ENCODE results near the gene HSF5.
"Not testable (repeated sequence)": the region's sequence is repeated elsewhere in the genome, so short reads cannot be mapped to it uniquely, and the experiment has no call there.

The HSF5 gene

GRCh38 chr17:58412064-58412703 is 76.0 kb downstream of the HSF5 start:
- no peak for DNase-seq

GRCh38 chr17:58411408-58411894 is 76.8 kb downstream of the HSF5 start:
- DNase-seq = no peak

- no peak for DNase-seq
Measured at GRCh38 chr17:58410714-58411407, 77.3 kb downstream of the HSF5 start.

- DNase-seq = no peak
Measured at GRCh38 chr17:58409432-58409831, 78.8 kb downstream of the HSF5 start.

- DNase-seq = no peak
Measured at GRCh38 chr17:58403311-58403710, 84.9 kb downstream of the HSF5 start.

GRCh38 chr17:58402679-58403078 is 85.5 kb downstream of the HSF5 start:
- DNase-seq = no peak

GRCh38 chr17:58402047-58402446 is 86.2 kb downstream of the HSF5 start:
- DNase-seq = no peak

- no peak for DNase-seq
Measured at GRCh38 chr17:58401287-58401686, 86.9 kb downstream of the HSF5 start.

- no peak for DNase-seq
Measured at GRCh38 chr17:58400826-58401225, 87.4 kb downstream of the HSF5 start.

- DNase-seq = no peak
Measured at GRCh38 chr17:58399974-58400373, 88.2 kb downstream of the HSF5 start.

- no peak for DNase-seq
Measured at GRCh38 chr17:58398574-58399266, 89.5 kb downstream of the HSF5 start.

GRCh38 chr17:58397421-58397820 is 90.8 kb downstream of the HSF5 start:
- not testable (repeated sequence) for DNase-seq

- DNase-seq = no peak
Measured at GRCh38 chr17:58396173-58396572, 92.0 kb downstream of the HSF5 start.

GRCh38 chr17:58394534-58395223 is 93.5 kb downstream of the HSF5 start:
- no peak for DNase-seq

GRCh38 chr17:58391302-58391984 is 96.8 kb downstream of the HSF5 start:
- DNase-seq = peak; percentile 16

- DNase-seq = no peak
Measured at GRCh38 chr17:58390884-58391283, 97.3 kb downstream of the HSF5 start.

GRCh38 chr17:58388302-58389190 is 99.7 kb downstream of the HSF5 start:
- no peak for DNase-seq

GRCh38 chr17:58387834-58388233 is 100.4 kb downstream of the HSF5 start:
- no peak for DNase-seq

- DNase-seq = no peak
Measured at GRCh38 chr17:58386708-58387107, 101.5 kb downstream of the HSF5 start.

GRCh38 chr17:58385359-58385899 is 102.8 kb downstream of the HSF5 start:
- no peak for DNase-seq

GRCh38 chr17:58384897-58385296 is 103.3 kb downstream of the HSF5 start:
- DNase-seq = no peak
